Central memory CD8-positive, alpha-beta T cell (primary cell): Measurements from ENCODE around the gene TLR5.

Experiments used
- ATAC-seq: fragments of 150-1000 bp; cut with Tn5 transposase; replicated peaks from 2 replicates; pipeline ENCODE4 v1.10.0; 2022; ENCODE audit warnings: mild to moderate bottlenecking, moderate FRiP score, moderate number of reproducible peaks; ENCODE audit not compliant: poor library complexity, severe bottlenecking; ENCODE audit errors: extremely low read depth
- DNase-seq, 2 donors: peaks; one replicate each; pipeline ENCODE4 v3.0.0; 2021; ENCODE audit warnings: low spot score in 2 of 2
- H3K27ac Mint-ChIP-seq: one replicate; pipeline ENCODE4 v1.8.0; 2022; ENCODE audit warnings: low read depth, mild to moderate bottlenecking, moderate library complexity, mixed read lengths
- H3K27me3 Mint-ChIP-seq: one replicate; pipeline ENCODE4 v1.8.0; 2022; ENCODE audit warnings: mixed read lengths
- H3K36me3 Mint-ChIP-seq: one replicate; pipeline ENCODE4 v1.8.0; 2022; ENCODE audit warnings: mild to moderate bottlenecking, moderate library complexity, mixed read lengths; ENCODE audit not compliant: insufficient read depth
- H3K4me1 Mint-ChIP-seq: one replicate; pipeline ENCODE4 v1.8.0; 2022; ENCODE audit warnings: mixed read lengths
- H3K4me3 Mint-ChIP-seq: one replicate; pipeline ENCODE4 v1.8.0; 2022; ENCODE audit warnings: mild to moderate bottlenecking, moderate library complexity, mixed read lengths
- H3K9me3 Mint-ChIP-seq: one replicate; pipeline ENCODE4 v1.8.0; 2022; ENCODE audit warnings: mixed read lengths

TLR5 gene

DNA sequence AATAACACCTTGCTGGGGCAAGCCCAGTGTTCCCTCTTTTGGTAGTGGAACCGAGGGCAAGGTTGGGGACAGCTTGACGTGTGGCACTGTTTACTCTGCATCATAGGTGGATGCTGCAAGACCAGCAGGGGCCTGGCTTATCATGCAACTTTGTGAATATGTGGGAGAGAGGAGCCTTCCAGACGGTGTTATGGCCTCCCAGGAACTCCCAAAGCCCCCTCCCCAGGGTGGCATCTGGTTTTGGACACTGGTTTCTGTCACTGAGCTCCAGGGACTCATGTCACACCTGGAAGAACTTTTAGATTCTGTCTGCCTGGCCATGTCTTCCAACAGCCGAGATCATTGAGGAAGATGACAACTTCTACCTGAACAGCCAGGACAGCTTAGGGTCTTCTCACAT lies 1.4 kb upstream of the TLR5 start:
- DNase-seq (no peak), ATAC-seq (no peak)
- Mint-ChIP-seq H3K4me1 (peaks cover 18% of the 10 kb centered on the region), H3K27ac (no peak overlapping the region), H3K4me3 (no peak overlapping the region), H3K9me3 (peaks cover 11% of the 10 kb centered on the region), H3K27me3 (no peaks in the 10 kb centered on the region), H3K36me3 (no peaks in the 10 kb centered on the region)

DNA sequence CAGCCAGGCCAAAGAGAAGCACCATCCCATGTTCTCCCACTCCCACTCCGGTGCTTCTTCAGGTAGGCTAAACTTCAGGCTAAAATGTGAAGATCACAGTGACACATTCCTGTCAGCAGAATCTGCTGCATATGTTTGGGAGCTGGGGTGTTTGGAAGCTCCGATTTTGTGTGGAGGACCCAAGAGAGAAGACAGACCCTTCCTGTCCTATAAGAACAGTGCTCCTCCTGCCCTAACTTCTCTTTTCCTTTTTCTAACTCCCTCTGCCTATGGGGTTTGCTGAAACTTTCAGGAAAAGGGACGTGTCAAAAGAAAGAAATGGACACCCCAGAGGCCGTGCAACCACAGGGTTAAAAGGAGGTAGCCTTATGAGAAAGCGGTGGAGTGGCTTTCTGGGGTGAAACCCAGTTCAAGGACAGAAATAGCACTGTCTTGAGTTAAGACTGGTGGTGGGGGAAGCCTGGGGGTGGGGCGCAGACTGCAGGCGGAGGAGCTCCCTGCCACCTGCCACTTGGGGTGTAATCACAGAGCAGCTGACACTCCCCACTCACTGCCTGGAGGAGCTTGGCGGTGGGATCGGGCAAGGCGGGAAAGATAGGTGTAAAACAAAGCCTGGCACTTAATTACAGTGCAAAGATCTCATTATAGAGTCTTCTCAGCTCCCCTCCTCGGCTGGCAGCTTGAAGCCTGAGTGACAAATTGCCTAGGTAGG lies 645 bp upstream of the TLR5 start:
- ATAC-seq (peak; percentile 25), DNase-seq (no peak)
- Mint-ChIP-seq H3K4me1 (peaks cover 18% of the 10 kb centered on the region), H3K4me3 (peak overlapping the region; percentile 78), H3K27me3 (no peaks in the 10 kb centered on the region), H3K9me3 (peaks cover 11% of the 10 kb centered on the region), H3K27ac (peak overlapping the region; percentile 38), H3K36me3 (no peaks in the 10 kb centered on the region)

DNA sequence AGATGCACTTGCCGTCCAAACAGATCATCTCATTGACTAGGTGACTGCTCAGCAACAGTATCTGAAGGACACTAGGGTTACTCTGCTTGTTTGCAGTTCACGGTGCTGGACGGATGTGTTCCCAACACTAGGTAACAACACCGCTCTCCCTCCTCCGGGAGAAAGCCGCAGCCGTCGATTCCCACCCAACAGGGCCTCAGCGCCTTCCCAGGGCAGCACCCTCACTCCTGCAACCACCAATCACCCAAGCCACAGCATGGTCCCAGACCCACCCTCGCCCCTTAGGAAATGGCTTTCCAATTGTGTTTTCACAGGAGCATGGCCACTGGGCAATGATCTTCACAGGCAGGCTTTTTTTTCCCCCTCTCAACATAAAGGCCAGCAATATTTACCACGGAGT lies 779 bp downstream of the TLR5 start:
- H3K9me3 Mint-ChIP-seq: peaks cover 6% of the 10 kb centered on the region
- DNase-seq: no peak
- H3K4me3 Mint-ChIP-seq: peak overlapping the region; percentile 78
- H3K4me1 Mint-ChIP-seq: peaks cover 18% of the 10 kb centered on the region
- no peak for ATAC-seq
- no peaks in the 10 kb centered on the region for H3K27me3 Mint-ChIP-seq
- no peaks in the 10 kb centered on the region for H3K36me3 Mint-ChIP-seq
- H3K27ac Mint-ChIP-seq: no peak overlapping the region

DNA sequence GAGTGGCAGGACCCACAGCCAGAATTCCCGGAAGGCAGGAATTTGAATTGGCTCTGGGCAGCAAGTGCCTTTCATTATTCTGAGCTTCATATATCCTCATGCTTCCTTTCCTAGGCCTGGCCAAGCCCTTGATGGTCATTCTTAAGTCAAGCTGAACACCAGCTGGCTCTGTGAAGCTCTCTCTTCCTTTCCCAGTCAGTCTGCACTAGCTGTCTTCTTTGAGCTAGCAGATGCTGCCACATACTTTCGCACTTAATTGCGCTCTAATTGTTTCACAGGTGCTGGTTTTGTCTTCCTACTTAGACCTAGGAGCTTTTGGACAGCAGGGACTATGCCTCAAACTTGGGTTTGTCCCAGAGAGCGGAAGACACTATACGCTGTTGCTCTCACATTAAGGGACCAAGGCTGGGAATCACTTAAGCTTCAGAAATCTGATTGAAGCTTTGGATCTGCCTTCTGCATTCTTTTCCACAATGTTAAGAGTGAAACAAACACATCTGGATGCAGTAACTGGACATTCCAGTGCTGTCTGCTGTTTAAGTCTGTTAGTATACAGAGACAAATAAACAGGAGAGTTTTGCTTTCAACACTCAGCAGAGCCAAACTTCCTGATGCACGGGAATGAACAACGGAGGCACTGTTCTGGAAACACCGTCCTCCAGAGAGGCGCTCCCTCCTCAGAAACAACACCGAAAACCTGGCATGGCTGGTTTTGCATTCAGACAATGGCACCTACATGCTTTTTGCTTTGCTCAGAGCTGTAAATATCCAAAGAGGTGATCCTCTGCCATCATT lies 2.2 kb downstream of the TLR5 start:
- no peak for ATAC-seq
- H3K27me3 Mint-ChIP-seq: peaks cover 4% of the 10 kb centered on the region
- H3K4me1 Mint-ChIP-seq: peaks cover 18% of the 10 kb centered on the region
- no peaks in the 10 kb centered on the region for H3K9me3 Mint-ChIP-seq
- H3K27ac Mint-ChIP-seq: no peak overlapping the region
- H3K36me3 Mint-ChIP-seq: no peaks in the 10 kb centered on the region
- DNase-seq: no peak
- H3K4me3 Mint-ChIP-seq: no peak overlapping the region

DNA sequence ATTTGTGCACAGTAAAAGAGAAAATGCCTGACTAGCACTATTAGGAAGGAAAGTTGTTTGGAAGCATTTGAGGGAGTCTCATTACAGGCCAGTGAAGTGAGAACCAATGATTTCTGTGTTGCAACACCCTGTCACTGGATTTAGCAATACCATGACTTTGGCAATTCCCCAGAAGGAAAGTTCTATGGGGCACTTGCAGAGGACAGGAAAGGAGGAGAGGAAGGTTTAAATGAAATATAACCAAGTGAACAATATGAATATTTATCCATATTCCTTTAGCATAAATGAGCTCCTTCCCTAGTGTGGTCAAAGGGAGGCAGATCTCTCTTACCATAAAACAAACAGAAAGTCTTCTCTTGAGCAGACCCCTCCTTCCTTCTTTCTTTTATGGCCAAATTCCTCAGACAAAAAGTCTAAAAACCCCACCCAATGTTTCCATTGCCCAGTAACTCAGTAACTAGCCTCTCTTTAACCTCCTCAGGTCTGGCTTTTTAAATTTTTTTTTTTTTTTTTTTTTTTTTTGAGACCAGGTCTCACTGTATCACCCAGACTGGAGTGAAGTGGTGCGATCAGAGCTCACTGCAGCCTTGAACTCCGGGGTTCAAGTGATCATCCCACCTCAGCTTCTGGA lies 5.5 kb downstream of the TLR5 start:
- DNase-seq (no peak), ATAC-seq (no peak)
- Mint-ChIP-seq H3K27me3 (peaks cover 30% of the 10 kb centered on the region), H3K9me3 (no peaks in the 10 kb centered on the region), H3K4me1 (no peaks in the 10 kb centered on the region), H3K4me3 (no peak overlapping the region), H3K27ac (no peak overlapping the region), H3K36me3 (no peaks in the 10 kb centered on the region)

DNA sequence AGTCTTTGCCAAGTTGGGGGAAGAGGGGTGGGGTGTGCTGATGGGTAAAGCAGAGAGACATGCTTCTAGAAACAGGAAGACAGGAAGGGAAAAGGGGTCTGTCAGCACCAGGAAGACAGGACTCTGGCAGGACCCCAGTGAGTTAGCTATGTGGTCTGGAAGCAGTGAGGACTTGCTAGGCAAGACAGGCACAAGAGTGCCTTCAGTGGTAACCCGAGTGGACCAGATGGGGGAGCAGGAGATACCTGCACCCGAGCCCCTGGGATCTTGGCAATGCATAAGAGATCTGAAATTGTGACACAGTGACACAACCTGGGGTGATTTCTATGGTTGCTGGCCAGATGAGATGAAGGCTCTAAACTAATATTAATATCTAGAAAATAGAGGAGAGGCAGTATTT lies 7.0 kb downstream of the TLR5 start:
- H3K27ac Mint-ChIP-seq: no peak overlapping the region
- H3K4me3 Mint-ChIP-seq: no peak overlapping the region
- H3K4me1 Mint-ChIP-seq: no peaks in the 10 kb centered on the region
- DNase-seq (no peak), ATAC-seq (no peak)
- no peaks in the 10 kb centered on the region for H3K9me3 Mint-ChIP-seq
- peaks cover 43% of the 10 kb centered on the region for H3K27me3 Mint-ChIP-seq
- H3K36me3 Mint-ChIP-seq: no peaks in the 10 kb centered on the region

DNA sequence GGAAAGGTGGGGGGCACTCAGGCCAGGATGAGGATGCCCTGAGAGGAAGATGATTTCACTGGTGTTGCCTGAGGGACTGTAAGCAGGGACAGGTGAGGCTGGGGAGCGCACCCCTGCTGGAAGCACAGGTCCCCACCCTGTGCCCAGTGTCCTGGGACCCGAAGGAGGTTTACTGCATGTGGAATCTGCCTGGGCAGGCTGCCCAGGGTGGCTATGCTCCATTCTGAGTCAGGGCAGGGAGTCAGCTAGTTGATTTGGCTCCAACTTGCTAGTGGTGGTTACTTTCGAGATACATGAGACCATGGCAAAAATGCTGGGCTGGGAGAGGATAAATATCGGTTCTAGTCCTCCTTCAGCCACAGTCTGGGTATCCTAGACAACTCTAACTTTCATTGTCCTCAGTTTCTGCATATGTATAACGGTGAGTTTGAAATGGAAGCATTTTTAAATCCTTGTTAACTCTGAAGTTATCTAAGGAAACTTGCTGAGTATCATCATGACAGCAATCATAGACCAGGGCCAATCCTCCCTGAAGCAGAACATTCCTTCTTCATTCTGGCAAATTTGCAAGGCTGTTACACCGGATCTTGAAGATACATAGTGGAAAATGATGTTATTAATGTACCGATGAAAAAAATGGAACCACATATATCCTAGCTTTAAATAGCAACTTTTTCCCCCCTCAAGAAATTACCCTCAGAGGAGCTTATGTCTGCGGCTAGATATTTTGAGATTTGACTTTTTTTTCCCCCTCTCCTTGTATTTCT lies 7.7 kb downstream of the TLR5 start:
- no peak overlapping the region for H3K4me3 Mint-ChIP-seq

DNA sequence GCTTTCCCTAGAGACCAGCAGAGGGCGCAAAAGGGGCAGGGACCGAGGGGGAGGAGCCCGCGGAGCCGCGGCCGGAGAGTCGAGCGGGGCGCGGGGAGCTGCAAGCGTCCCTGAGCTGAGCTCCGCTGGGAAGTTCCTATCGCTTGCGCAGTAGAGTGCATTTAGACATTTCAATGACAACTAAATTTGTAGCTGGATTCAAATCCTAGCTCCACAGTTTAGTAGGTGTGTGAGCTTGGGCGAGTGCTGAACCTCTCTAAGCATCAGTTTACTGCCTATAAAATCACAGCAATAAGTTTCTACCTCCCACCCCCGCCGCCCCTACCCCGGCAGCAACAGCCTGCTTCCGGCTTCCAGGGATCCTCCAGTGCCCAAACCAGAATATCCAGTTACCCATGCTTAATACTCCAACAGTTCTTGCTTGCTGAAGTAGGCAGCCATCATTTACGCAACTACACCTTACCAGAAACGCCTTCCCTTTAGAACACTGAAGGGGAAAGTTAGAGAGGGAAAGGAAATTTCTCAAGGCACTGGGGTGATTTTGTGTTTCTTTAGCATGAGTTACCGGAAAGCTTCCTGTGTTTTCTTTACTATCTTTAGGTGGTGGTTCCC lies 9.1 kb downstream of the TLR5 start:
- Mint-ChIP-seq H3K36me3 (no peaks in the 10 kb centered on the region), H3K27me3 (peaks cover 61% of the 10 kb centered on the region), H3K9me3 (no peaks in the 10 kb centered on the region), H3K4me3 (peak overlapping the region; percentile 39), H3K4me1 (peaks cover 11% of the 10 kb centered on the region), H3K27ac (no peak overlapping the region)
- DNase-seq: peak; percentile 59 to 66
- peak; percentile 82 for ATAC-seq

More for the DNA sequence above, 7.7 kb downstream of the TLR5 start:
- Mint-ChIP-seq H3K36me3 (no peaks in the 10 kb centered on the region), H3K27me3 (peaks cover 50% of the 10 kb centered on the region), H3K4me1 (peaks cover 4% of the 10 kb centered on the region), H3K27ac (no peak overlapping the region), H3K9me3 (no peaks in the 10 kb centered on the region)
- ATAC-seq: no peak
- DNase-seq: no peak

DNA sequence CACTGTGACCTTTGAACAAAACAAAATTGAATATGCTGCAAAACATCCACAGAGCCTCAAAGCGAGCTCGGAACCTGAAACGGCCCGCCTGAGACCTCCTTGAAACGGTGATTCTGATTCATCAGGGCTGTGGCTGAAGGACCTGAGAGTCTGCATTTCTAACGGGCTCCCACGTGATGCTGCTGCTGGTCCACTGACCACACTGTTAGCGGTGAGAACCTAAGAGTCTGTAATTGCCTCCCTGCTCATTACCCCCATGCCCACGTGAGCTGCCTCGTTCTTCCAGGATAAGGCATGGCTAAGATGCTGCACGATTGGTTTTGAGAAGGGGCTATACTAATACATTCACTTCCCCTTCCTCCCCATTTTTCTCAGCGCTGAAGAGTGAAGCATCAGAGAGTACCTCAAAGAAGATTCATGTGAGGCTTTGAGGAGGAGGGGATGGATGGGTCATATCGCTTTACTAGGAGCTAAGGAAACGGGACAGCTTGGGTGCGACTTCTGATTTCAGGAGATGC lies 9.7 kb downstream of the TLR5 start:
- ATAC-seq (peak; percentile 21), DNase-seq (no peak)
- H3K27me3 Mint-ChIP-seq: peaks cover 66% of the 10 kb centered on the region
- H3K9me3 Mint-ChIP-seq: no peaks in the 10 kb centered on the region
- H3K4me3 Mint-ChIP-seq: peak overlapping the region; percentile 39
- peaks cover 13% of the 10 kb centered on the region for H3K4me1 Mint-ChIP-seq
- no peak overlapping the region for H3K27ac Mint-ChIP-seq
- no peaks in the 10 kb centered on the region for H3K36me3 Mint-ChIP-seq

DNA sequence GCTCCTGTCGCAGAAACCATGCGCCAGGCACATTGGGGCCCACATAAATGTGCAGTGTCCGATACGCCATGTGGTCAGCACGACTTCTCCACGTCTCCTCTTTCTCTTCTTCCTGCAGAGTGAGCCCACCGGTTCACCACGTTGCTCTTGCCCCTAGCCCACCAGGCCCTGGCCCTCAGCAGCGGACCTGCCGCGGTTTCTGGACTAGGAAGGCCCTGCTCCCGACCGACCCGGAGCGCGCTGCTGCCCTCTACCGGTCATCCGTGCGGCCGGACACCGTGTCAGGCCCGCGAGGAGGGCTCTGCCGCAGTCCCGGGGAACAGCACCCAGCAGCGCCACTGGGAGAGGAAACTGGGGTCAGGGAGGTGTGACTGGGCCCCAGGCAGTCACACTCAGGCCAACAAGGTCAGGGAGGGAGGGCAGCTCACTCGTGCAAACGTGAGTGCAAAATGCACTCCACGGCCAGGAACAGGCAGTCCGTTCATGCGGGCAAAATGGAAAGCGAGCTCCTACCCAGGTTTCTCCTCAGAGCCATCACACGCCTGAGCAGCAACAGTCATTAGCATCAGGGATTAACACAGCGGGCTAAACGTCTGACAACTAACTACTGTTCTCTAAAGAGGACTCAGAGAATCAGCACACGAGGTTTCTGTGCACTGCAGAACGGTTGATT lies 13.7 kb downstream of the TLR5 start:
- Mint-ChIP-seq H3K36me3 (no peaks in the 10 kb centered on the region), H3K27me3 (peaks cover 47% of the 10 kb centered on the region), H3K4me3 (peak overlapping the region; percentile 34), H3K4me1 (peaks cover 13% of the 10 kb centered on the region), H3K9me3 (no peaks in the 10 kb centered on the region), H3K27ac (no peak overlapping the region)
- DNase-seq (peak in 1 of 2 donors; percentile 55), ATAC-seq (peak; percentile 61)

DNA sequence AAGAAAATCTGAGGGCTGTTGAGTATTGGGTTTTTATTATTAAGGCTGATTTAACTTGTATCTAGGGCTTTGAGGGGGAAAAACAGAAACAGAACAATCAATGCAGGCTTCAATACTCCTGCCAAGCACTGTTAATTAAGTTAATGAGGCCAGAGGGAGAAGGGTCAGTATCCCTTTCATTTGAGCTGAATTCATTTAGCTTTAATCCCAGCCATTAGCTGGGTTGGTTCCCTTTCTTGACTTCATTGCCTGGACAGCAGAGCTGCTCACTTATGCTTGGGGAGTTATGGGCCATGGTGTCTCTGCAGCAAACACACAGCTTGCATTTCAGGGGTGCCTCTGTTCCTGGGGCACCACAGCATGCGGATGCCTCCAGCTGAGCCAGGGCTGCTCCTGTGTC lies 16.3 kb downstream of the TLR5 start:
- Mint-ChIP-seq H3K27me3 (peaks cover 28% of the 10 kb centered on the region), H3K4me1 (peaks cover 20% of the 10 kb centered on the region), H3K27ac (no peak overlapping the region), H3K36me3 (peaks cover 3% of the 10 kb centered on the region), H3K9me3 (no peaks in the 10 kb centered on the region), H3K4me3 (no peak overlapping the region)
- no peak for DNase-seq
- no peak for ATAC-seq
